A673 (cell line): ENCODE results near the gene RABGAP1L. TPM values are rescaled to one million over a fixed set of nuclear protein-coding genes. Genes with fewer than 3 reads are reported as not detected.

Experiments
- BruUV-seq: library from RNA; stranded (reverse); fragments of 400-500 nt; replicated peaks from 2 replicates; lab custom pipeline; 2021; lab: Mats Ljungman, UMichigan
- CTCF ChIA-PET: fragments of 300-600 bp; sonication (Branson Sonifier 250); formaldehyde crosslinking; loops from one replicate; lab custom pipeline; 2022; ENCODE audit warnings: antibody characterized with exemption; lab: Charles Lee
- POLR2A ChIA-PET: fragments of 300-600 bp; sonication (Branson Sonifier 250); formaldehyde crosslinking; loops from one replicate; lab custom pipeline; 2022; ENCODE audit warnings: antibody characterized with exemption; ENCODE audit not compliant: low non-redundant PET; lab: Charles Lee
- DNase-seq: peaks from one replicate; pipeline ENCODE4 v3.0.0-alpha.2; 2015; ENCODE audit warnings: low spot score
- H3K27ac ChIP-seq: fragments of 200-600 bp; sonication (generic); 2 replicates; pipeline ENCODE4 v1.5.1; 2016; ENCODE audit warnings: mixed run types, low read depth, mild to moderate bottlenecking, mixed read lengths, antibody characterized with exemption, low read length; ENCODE audit not compliant: poor library complexity, severe bottlenecking
- H3K27me3 ChIP-seq: fragments of 200-600 bp; sonication (generic); replicated peaks from 2 replicates; pipeline ENCODE4 v1.6.1; 2017; ENCODE audit warnings: mixed run types, low read depth, mild to moderate bottlenecking, mixed read lengths, antibody characterized with exemption, low read length; ENCODE audit not compliant: insufficient read depth, poor library complexity
- H3K36me3 ChIP-seq: fragments of 200-600 bp; sonication (generic); 2 replicates; pipeline ENCODE4 v1.6.1; 2016; ENCODE audit warnings: mixed run types, mild to moderate bottlenecking, mixed read lengths, antibody characterized with exemption, low read length; ENCODE audit not compliant: insufficient read depth, poor library complexity, severe bottlenecking
- H3K4me1 ChIP-seq: fragments of 200-600 bp; sonication (generic); 2 replicates; pipeline ENCODE4 v1.6.1; 2017; ENCODE audit warnings: mixed run types, mild to moderate bottlenecking, mixed read lengths, antibody characterized with exemption, low read length; ENCODE audit not compliant: insufficient read depth, poor library complexity, severe bottlenecking
- H3K4me3 ChIP-seq: fragments of 200-600 bp; sonication (generic); 2 replicates; pipeline ENCODE4 v1.5.1; 2016; ENCODE audit warnings: low read depth, mixed run types, mild to moderate bottlenecking, mixed read lengths, low read length; ENCODE audit not compliant: poor library complexity, severe bottlenecking
- H3K9me3 ChIP-seq: fragments of 200-600 bp; sonication (generic); 2 replicates; pipeline ENCODE4 v1.6.1; 2016; ENCODE audit warnings: mixed run types, low read depth, mild to moderate bottlenecking, mixed read lengths, antibody characterized with exemption, low read length; ENCODE audit not compliant: poor library complexity, severe bottlenecking
- CTCF ChIP-seq: fragments of 300-800, 200-600 bp; sonication (generic); conservative IDR thresholded peaks from 2 replicates; pipeline ENCODE4 v1.5.1; 2017; ENCODE audit warnings: low read depth, mild to moderate bottlenecking, antibody characterized with exemption, low read length, moderate library complexity, mixed read lengths
- EZH2 ChIP-seq: fragments of 200-600 bp; sonication (generic); IDR thresholded peaks from 2 replicates; pipeline ENCODE4 v1.6.1; 2017; ENCODE audit warnings: borderline replicate concordance, low read depth, mild to moderate bottlenecking, mixed read lengths, antibody characterized with exemption, low read length; ENCODE audit not compliant: poor library complexity, severe bottlenecking
- intact Hi-C: fragments of 100-400 bp; cut with micrococcal nuclease; formaldehyde crosslinking; loops from one replicate; pipeline ENCODE4 v1.10.0; 2022; ENCODE audit not compliant: unreplicated experiment
- total RNA-seq: library from RNA; stranded (reverse); gene quantifications from 2 replicates; pipeline ENCODE4 v1.2.3, GENCODE V29; 2021

RABGAP1L gene
- total RNA-seq, 1 experiment from 2014 or later: 19.3 TPM

DNA sequence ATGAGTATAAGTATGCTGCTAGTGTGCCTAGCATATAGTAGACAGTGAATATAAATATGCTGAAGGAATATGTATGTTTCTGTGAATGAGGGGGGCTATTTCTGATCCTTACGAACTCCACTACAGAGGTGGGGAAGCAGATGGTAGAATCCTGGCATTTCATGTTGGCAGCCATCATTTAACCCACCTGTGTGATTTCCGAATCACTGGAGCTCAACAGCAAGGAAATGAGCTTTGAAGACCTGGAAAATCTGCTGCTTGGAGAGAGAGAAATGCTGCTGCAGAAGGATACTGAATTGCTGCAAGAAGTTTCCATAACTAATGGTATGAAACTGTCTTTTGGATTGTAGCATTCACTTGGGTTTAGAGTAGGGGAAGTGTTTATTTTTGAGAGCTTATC is 83.5 kb downstream of the RABGAP1L start:
- Histone ChIP-seq H3K9me3 (no peaks in the 10 kb centered on the region), H3K36me3 (no peaks in the 10 kb centered on the region), H3K27ac (no peak overlapping the region), H3K4me3 (no peak overlapping the region), H3K4me1 (no peaks in the 10 kb centered on the region), H3K27me3 (no peaks in the 10 kb centered on the region)
- ChIA-PET CTCF (no interaction called here), POLR2A (no interaction called here)
- no TSS peak for BruUV-seq
- intact Hi-C loops: no loop called here
- DNase-seq: no peak
- TF ChIP-seq EZH2 (no peak), CTCF (no peak)

DNA sequence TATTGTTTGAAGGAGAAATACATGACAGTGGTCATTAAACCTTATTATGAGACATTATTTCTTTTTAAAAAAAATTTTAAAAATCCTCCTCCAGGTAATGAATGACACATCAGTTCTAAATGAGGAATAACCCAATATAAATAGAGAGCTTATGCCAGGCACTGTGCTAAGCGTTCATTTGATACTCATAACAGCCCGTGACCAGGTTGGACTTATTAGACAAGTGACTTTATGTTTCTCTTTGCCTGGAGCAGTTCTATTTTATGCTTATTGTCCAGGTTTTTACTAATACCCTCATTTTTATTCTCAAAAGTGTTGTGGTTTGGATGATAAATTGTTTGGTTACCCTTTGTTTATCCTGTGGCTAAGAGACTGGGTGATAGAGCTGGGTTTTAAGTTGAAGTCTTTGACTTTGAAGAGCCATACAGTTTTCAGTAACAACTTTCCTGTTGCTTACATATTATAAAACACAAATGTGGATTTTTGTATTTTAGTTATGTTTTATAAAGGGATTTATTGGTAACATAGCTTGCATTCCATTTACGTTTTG is 84.2 kb downstream of the RABGAP1L start:
- TF ChIP-seq EZH2 (no peak), CTCF (no peak)

GRCh38 chr1:174244017-174244416 is 84.7 kb downstream of the RABGAP1L start:
- DNase-seq: no peak
- BruUV-seq: no TSS peak
- TF ChIP-seq EZH2: no peak
- no peak for TF ChIP-seq CTCF
- Histone ChIP-seq H3K4me3 (no peak overlapping the region), H3K27me3 (no peaks in the 10 kb centered on the region), H3K27ac (no peak overlapping the region), H3K36me3 (no peaks in the 10 kb centered on the region), H3K4me1 (no peaks in the 10 kb centered on the region), H3K9me3 (no peaks in the 10 kb centered on the region)
- ChIA-PET POLR2A (no interaction called here), CTCF (no interaction called here)
- intact Hi-C loops: no loop called here

More for the DNA sequence above, 84.2 kb downstream of the RABGAP1L start:
- ChIA-PET POLR2A (no interaction called here), CTCF (no interaction called here)
- Histone ChIP-seq H3K27me3 (no peaks in the 10 kb centered on the region), H3K4me1 (no peaks in the 10 kb centered on the region), H3K27ac (no peak overlapping the region), H3K4me3 (no peak overlapping the region), H3K36me3 (no peaks in the 10 kb centered on the region), H3K9me3 (no peaks in the 10 kb centered on the region)
- DNase-seq: no peak
- BruUV-seq: no TSS peak
- intact Hi-C loops: no loop called here
